Parathyroid adenoma (tissue), 2 donors: ENCODE measurements around the gene PAK4.

Experiments
- H2AFZ ChIP-seq: fragments of 300-600 bp; sonication (generic); one replicate; pipeline ENCODE4 v1.7.0; 2017; ENCODE audit warnings: antibody characterized with exemption, mild to moderate bottlenecking
- H3K27ac ChIP-seq: fragments of 300-600 bp; sonication (generic); one replicate; pipeline ENCODE4 v1.7.0; 2017
- H3K27me3 ChIP-seq: fragments of 300-600 bp; sonication (generic); one replicate; pipeline ENCODE4 v1.7.0; 2017; ENCODE audit warnings: low read length; ENCODE audit not compliant: control insufficient read depth, insufficient read depth
- H3K36me3 ChIP-seq: fragments of 300-600 bp; sonication (generic); one replicate; pipeline ENCODE4 v1.7.0; 2017; ENCODE audit warnings: low read length; ENCODE audit not compliant: control insufficient read depth, insufficient read depth
- H3K4me1 ChIP-seq: fragments of 300-600 bp; sonication (generic); one replicate; pipeline ENCODE4 v1.7.0; 2017; ENCODE audit warnings: control low read depth
- H3K4me2 ChIP-seq: fragments of 300-600 bp; sonication (generic); one replicate; pipeline ENCODE4 v1.7.0; 2017; ENCODE audit warnings: low read length
- H3K4me3 ChIP-seq: fragments of 300-600 bp; sonication (generic); one replicate; pipeline ENCODE4 v1.7.0; 2017; ENCODE audit warnings: low read depth, low read length
- H3K79me2 ChIP-seq: fragments of 300-600 bp; sonication (generic); one replicate; pipeline ENCODE4 v1.7.0; 2017; ENCODE audit warnings: control low read depth
- H3K9ac ChIP-seq: fragments of 300-600 bp; sonication (generic); one replicate; pipeline ENCODE4 v1.7.0; 2017; ENCODE audit warnings: mild to moderate bottlenecking
- H3K9me3 ChIP-seq: fragments of 300-600 bp; sonication (generic); one replicate; pipeline ENCODE4 v1.7.0; 2017; ENCODE audit warnings: low read length; ENCODE audit not compliant: control insufficient read depth
- CTCF ChIP-seq: fragments of 300-600 bp; sonication (generic); IDR thresholded peaks from one replicate; pipeline ENCODE4 v1.7.0; 2017; ENCODE audit warnings: antibody characterized with exemption, mild to moderate bottlenecking
- donor health status: primary hyperparathyroidism.

PAK4 gene

GRCh38 chr19:39128516-39129079 is 3.0 kb downstream of the PAK4 start:
- Histone ChIP-seq H3K27me3 (no peaks in the 10 kb centered on the region), H3K4me3 (no peak overlapping the region), H3K9ac (no peak overlapping the region), H3K4me2 (peak overlapping the region; percentile 43), H3K27ac (peak overlapping the region; percentile 88), H3K4me1 (peaks cover 46% of the 10 kb centered on the region), H3K79me2 (peaks cover 56% of the 10 kb centered on the region), H3K9me3 (no peaks in the 10 kb centered on the region), H3K36me3 (no peaks in the 10 kb centered on the region), H2AFZ (no peak overlapping the region)
- TF ChIP-seq CTCF: no peak

- H3K4me2 ChIP-seq: no peak overlapping the region
- no peaks in the 10 kb centered on the region for H3K36me3 ChIP-seq
- H3K27me3 ChIP-seq: no peaks in the 10 kb centered on the region
- TF ChIP-seq CTCF: no peak
- H3K27ac ChIP-seq: no peak overlapping the region
- no peaks in the 10 kb centered on the region for H3K9me3 ChIP-seq
- H3K4me1 ChIP-seq: peaks cover 49% of the 10 kb centered on the region
- peaks cover 61% of the 10 kb centered on the region for H3K79me2 ChIP-seq
- H3K9ac ChIP-seq: no peak overlapping the region
- H2AFZ ChIP-seq: no peak overlapping the region
- H3K4me3 ChIP-seq: no peak overlapping the region
Observed at GRCh38 chr19:39129116-39129515, 3.5 kb downstream of the PAK4 start.

- TF ChIP-seq CTCF: no peak
- Histone ChIP-seq H3K9me3 (no peaks in the 10 kb centered on the region), H3K27me3 (no peaks in the 10 kb centered on the region), H2AFZ (no peak overlapping the region), H3K36me3 (no peaks in the 10 kb centered on the region), H3K79me2 (peaks cover 73% of the 10 kb centered on the region), H3K9ac (no peak overlapping the region), H3K27ac (peak overlapping the region; percentile 57), H3K4me2 (no peak overlapping the region), H3K4me1 (peaks cover 49% of the 10 kb centered on the region), H3K4me3 (no peak overlapping the region)
Observed at GRCh38 chr19:39130337-39131254, 5.0 kb downstream of the PAK4 start.

GRCh38 chr19:39131255-39131755 is 5.7 kb downstream of the PAK4 start:
- no peak overlapping the region for H3K4me2 ChIP-seq
- peak overlapping the region; percentile 57 for H3K27ac ChIP-seq
- TF ChIP-seq CTCF: no peak
- no peak overlapping the region for H3K9ac ChIP-seq
- H3K36me3 ChIP-seq: no peaks in the 10 kb centered on the region
- H3K79me2 ChIP-seq: peaks cover 75% of the 10 kb centered on the region
- no peak overlapping the region for H3K4me3 ChIP-seq
- peaks cover 52% of the 10 kb centered on the region for H3K4me1 ChIP-seq
- H3K9me3 ChIP-seq: no peaks in the 10 kb centered on the region
- H2AFZ ChIP-seq: no peak overlapping the region
- no peaks in the 10 kb centered on the region for H3K27me3 ChIP-seq
